Measurements from ENCODE around the gene PP2D1. TPM values are rescaled to one million over a fixed set of nuclear protein-coding genes. Genes with fewer than 3 reads are reported as not detected.

PP2D1 gene
- total RNA-seq, 3 donors from 2014 or later (not counting 1 experiment from before 2014, with no cell fraction given) = not detected

DNA sequence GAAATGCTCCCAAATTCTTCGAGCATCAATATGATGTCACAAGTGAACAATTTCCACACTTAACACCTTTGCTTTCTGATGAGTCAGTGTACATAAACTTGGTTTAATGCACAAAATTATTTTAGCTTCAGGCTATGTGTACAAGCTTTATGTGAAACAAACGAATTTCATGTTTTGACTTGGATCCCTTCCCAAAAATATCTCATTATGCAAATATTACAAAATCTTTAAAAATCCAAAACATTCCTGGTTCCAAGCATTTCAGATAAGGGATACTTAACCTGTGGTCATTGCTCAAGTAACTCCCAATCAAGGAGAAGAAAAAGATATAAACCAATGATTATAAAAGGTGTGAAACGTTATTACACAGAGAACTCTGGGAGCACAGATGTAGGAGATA lies 40.0 kb downstream of the PP2D1 start:
- H3K27me3 Mint-ChIP-seq (ENCODE audit: low read depth in 2 of 2) = no peaks in the 10 kb centered on the region

DNA sequence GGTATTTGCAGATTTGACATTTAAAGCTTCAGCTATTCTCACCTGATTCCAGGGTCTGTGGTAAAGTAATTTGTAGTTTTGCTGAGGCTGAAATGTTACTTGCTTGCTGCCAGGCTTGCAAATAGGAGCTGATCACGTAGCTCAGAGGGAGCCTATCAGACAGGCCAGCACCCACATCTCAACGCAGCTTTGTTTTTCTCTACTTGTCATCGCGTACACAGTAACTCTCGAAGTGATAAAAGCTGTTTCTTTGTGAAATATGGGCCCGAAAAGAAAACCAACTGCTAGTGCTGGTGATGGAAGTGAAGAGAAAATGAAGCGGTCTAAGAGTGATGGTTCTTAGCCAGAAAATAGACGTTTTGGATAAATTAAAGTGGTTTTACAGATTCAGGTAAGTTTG lies 41.7 kb downstream of the PP2D1 start:
- H3K9me3 ChIP-seq (ENCODE audit: control insufficient read depth, insufficient read depth, low read length) = no peaks in the 10 kb centered on the region
- H3K27me3 ChIP-seq (ENCODE audit: control insufficient read depth, insufficient read depth, low read length) = no peaks in the 10 kb centered on the region
- ATAC-seq = no peak
- no peaks in the 10 kb centered on the region for H3K4me1 ChIP-seq (ENCODE audit: control insufficient read depth, insufficient read depth, low read length)
- no peak overlapping the region for H3K4me3 ChIP-seq (ENCODE audit: low read length)
- Mint-ChIP-seq H3K4me1 (peaks cover 51 to 53% of the 10 kb centered on the region in 2 donors), H3K9me3 (no peaks in the 10 kb centered on the region), H3K36me3 (no peaks in the 10 kb centered on the region), H3K27me3 (ENCODE audit: low read depth in 2 of 2) (no peaks in the 10 kb centered on the region), H3K27ac (peak overlapping the region; percentile 29 to 73), H3K4me3 (no peak overlapping the region)
- H3K36me3 ChIP-seq (ENCODE audit: control insufficient read depth, insufficient read depth, low read length) = peaks cover 11% of the 10 kb centered on the region
- TF ChIP-seq, protein P1, sequence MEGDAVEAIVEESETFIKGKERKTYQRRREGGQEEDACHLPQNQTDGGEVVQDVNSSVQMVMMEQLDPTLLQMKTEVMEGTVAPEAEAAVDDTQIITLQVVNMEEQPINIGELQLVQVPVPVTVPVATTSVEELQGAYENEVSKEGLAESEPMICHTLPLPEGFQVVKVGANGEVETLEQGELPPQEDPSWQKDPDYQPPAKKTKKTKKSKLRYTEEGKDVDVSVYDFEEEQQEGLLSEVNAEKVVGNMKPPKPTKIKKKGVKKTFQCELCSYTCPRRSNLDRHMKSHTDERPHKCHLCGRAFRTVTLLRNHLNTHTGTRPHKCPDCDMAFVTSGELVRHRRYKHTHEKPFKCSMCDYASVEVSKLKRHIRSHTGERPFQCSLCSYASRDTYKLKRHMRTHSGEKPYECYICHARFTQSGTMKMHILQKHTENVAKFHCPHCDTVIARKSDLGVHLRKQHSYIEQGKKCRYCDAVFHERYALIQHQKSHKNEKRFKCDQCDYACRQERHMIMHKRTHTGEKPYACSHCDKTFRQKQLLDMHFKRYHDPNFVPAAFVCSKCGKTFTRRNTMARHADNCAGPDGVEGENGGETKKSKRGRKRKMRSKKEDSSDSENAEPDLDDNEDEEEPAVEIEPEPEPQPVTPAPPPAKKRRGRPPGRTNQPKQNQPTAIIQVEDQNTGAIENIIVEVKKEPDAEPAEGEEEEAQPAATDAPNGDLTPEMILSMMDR (IDR thresholded peaks at IDR 0.05) = no peak
- no peak for DNase-seq
- 97% methylated on average over 8 of the region's 8 CpGs for WGBS (ENCODE audit: insufficient coverage)
- H3K27ac ChIP-seq (ENCODE audit: low read length) = no peak overlapping the region
- intact Hi-C loops (cut with micrococcal nuclease) = no loop called here

More for the DNA sequence above, 40.0 kb downstream of the PP2D1 start:
- Mint-ChIP-seq H3K4me1 (peaks cover 37 to 38% of the 10 kb centered on the region in 2 donors), H3K4me3 (no peak overlapping the region), H3K36me3 (no peaks in the 10 kb centered on the region), H3K27ac (peak overlapping the region; percentile 56 to 63), H3K9me3 (no peaks in the 10 kb centered on the region)
- peaks cover 25% of the 10 kb centered on the region for H3K36me3 ChIP-seq (ENCODE audit: control insufficient read depth, insufficient read depth, low read length)
- H3K4me3 ChIP-seq (ENCODE audit: low read length) = no peak overlapping the region
- 73% methylated on average over 2 of the region's 3 CpGs for WGBS (ENCODE audit: insufficient coverage)
- H3K9me3 ChIP-seq (ENCODE audit: control insufficient read depth, insufficient read depth, low read length) = no peaks in the 10 kb centered on the region
- intact Hi-C loops (cut with micrococcal nuclease) = no loop called here
- ATAC-seq (no peak), DNase-seq (no peak)
- H3K4me1 ChIP-seq (ENCODE audit: control insufficient read depth, insufficient read depth, low read length) = no peaks in the 10 kb centered on the region
- no peak overlapping the region for H3K27ac ChIP-seq (ENCODE audit: low read length)
- no peaks in the 10 kb centered on the region for H3K27me3 ChIP-seq (ENCODE audit: control insufficient read depth, insufficient read depth, low read length)
- TF ChIP-seq, protein P1 (IDR thresholded peaks at IDR 0.05) = no peak

DNA sequence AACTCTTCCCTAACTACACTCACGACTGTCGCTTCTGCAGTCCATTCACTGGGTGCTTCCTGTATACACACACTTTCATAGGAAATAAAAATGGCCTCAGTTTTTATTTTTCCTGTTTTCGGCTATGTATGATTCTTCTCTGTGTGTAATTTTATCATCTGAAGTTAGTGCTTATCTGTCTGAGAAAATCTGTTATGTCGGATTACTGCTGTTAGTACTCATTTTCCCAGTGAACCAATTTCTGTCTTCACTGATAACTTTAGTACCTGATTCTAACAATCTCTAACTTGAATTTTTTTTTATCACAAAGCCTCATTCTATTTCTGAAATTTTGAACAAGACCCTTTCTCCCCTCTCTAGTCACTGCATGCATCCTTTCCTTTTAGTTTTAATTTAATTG lies 44.3 kb downstream of the PP2D1 start:
- H3K9me3 Mint-ChIP-seq = no peaks in the 10 kb centered on the region
- intact Hi-C loops (cut with micrococcal nuclease) = no loop called here
- TF ChIP-seq, protein P1 (IDR thresholded peaks at IDR 0.05) = no peak
- Histone ChIP-seq H3K4me1 (ENCODE audit: control insufficient read depth, insufficient read depth, low read length) (peaks cover 4% of the 10 kb centered on the region), H3K27me3 (ENCODE audit: control insufficient read depth, insufficient read depth, low read length) (no peaks in the 10 kb centered on the region), H3K27ac (ENCODE audit: low read length) (no peak overlapping the region), H3K9me3 (ENCODE audit: control insufficient read depth, insufficient read depth, low read length) (no peaks in the 10 kb centered on the region), H3K36me3 (ENCODE audit: control insufficient read depth, insufficient read depth, low read length) (peaks cover 1% of the 10 kb centered on the region), H3K4me3 (ENCODE audit: low read length) (no peak overlapping the region)
- H3K4me3 Mint-ChIP-seq = no peak overlapping the region
- H3K27me3 Mint-ChIP-seq (ENCODE audit: low read depth in 2 of 2) = no peaks in the 10 kb centered on the region
- no peaks in the 10 kb centered on the region for H3K36me3 Mint-ChIP-seq
- DNase-seq (no peak), ATAC-seq (no peak)
- WGBS (ENCODE audit: insufficient coverage) = 97% methylated on average over 3 of the region's 4 CpGs
- H3K4me1 Mint-ChIP-seq = peaks cover 66 to 73% of the 10 kb centered on the region in 2 donors
- H3K27ac Mint-ChIP-seq = peak overlapping the region; percentile 66 to 70

DNA sequence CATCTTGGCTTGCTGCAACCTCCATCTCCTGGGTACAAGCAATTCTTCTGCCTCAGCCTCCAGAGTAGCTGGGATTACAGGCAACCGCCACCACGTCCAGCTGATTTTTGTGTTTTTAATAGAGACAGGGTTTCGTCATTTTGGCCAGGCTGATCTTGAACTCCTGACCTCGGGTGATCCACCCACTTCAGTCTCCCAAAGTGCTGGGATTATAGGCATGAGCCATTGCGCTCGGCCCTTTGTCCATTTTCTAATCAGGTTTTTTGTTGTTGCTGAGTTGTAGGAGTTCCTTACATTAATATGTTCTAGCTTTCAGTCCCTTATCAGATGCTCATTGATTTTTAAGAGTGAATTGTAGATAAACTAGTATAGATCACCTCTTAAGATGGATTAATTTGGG lies 44.9 kb downstream of the PP2D1 start:
- TF ChIP-seq, protein P1 (IDR thresholded peaks at IDR 0.05) = no peak
- DNase-seq (no peak), ATAC-seq (no peak)
- 100% methylated on average over 6 of the region's 6 CpGs for WGBS (ENCODE audit: insufficient coverage)
- no peaks in the 10 kb centered on the region for H3K27me3 ChIP-seq (ENCODE audit: control insufficient read depth, insufficient read depth, low read length)
- peaks cover 4% of the 10 kb centered on the region for H3K4me1 ChIP-seq (ENCODE audit: control insufficient read depth, insufficient read depth, low read length)
- Mint-ChIP-seq H3K27ac (peak overlapping the region; percentile 66 to 70), H3K4me3 (no peak overlapping the region), H3K9me3 (no peaks in the 10 kb centered on the region), H3K4me1 (peaks cover 65 to 70% of the 10 kb centered on the region in 2 donors), H3K36me3 (no peaks in the 10 kb centered on the region), H3K27me3 (ENCODE audit: low read depth in 2 of 2) (no peaks in the 10 kb centered on the region)
- H3K36me3 ChIP-seq (ENCODE audit: control insufficient read depth, insufficient read depth, low read length) = no peaks in the 10 kb centered on the region
- intact Hi-C loops (cut with micrococcal nuclease) = no loop called here
- no peaks in the 10 kb centered on the region for H3K9me3 ChIP-seq (ENCODE audit: control insufficient read depth, insufficient read depth, low read length)
- no peak overlapping the region for H3K27ac ChIP-seq (ENCODE audit: low read length)
- no peak overlapping the region for H3K4me3 ChIP-seq (ENCODE audit: low read length)

Data from natural killer cell (primary cell).